ENCODE measurements around the gene TUBA1B.

DNA sequence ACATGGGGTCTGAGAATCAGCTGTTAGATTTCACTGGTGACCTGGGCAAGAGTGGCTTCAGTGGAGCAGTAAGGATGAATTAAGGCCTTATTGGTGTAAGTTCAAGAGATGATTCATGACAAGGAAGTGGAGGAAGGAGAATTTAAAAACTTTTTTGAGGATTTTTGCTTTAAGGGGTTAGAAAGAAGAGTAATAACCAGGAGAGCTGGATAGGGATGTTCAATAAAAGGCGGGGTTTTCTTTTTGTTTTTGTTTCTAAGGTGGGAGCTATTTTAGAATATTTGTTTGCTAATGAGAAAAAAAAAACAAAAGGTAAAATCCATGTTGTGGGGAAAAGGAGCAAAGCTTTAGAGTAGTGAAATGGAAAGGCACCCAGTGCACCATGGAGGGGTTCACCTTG, 15.2 kb upstream of the TUBA1B start:
- TF ChIP-seq, protein P1, sequence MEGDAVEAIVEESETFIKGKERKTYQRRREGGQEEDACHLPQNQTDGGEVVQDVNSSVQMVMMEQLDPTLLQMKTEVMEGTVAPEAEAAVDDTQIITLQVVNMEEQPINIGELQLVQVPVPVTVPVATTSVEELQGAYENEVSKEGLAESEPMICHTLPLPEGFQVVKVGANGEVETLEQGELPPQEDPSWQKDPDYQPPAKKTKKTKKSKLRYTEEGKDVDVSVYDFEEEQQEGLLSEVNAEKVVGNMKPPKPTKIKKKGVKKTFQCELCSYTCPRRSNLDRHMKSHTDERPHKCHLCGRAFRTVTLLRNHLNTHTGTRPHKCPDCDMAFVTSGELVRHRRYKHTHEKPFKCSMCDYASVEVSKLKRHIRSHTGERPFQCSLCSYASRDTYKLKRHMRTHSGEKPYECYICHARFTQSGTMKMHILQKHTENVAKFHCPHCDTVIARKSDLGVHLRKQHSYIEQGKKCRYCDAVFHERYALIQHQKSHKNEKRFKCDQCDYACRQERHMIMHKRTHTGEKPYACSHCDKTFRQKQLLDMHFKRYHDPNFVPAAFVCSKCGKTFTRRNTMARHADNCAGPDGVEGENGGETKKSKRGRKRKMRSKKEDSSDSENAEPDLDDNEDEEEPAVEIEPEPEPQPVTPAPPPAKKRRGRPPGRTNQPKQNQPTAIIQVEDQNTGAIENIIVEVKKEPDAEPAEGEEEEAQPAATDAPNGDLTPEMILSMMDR (IDR thresholded peaks at IDR 0.05) = no peak
- TF ChIP-seq POLR2AphosphoS5 (IDR thresholded peaks at IDR 0.05) (no peak), EP300 (IDR thresholded peaks at IDR 0.05) (no peak), POLR2A (IDR thresholded peaks at IDR 0.05) (no peak)
